ENCODE data around the gene PPEF2.

GRCh38 chr4:75848891-75849290 lies 53.4 kb downstream of the PPEF2 start:
- no peak for TF ChIP-seq CTCF (IDR thresholded peaks at IDR 0.05; ENCODE audit: insufficient read depth, low read depth, low read length)
- TF ChIP-seq EZH2 (IDR thresholded peaks at IDR 0.05; ENCODE audit: insufficient read depth, low read length) = no peak

All from astrocyte (in vitro differentiated cells and primary cell).